Activated CD8-positive, alpha-beta T cell treated with anti-CD3 and anti-CD28 coated beads, Interleukin-2, amount 10 ng/mL, durations not matched to agents 7 days and 5 days (primary cell): ENCODE measurements around the gene SLCO4A1. TPM values are rescaled to one million over a fixed set of nuclear protein-coding genes. Genes with fewer than 3 reads are reported as not detected.
"Not testable (repeated sequence)": the region's sequence is repeated elsewhere in the genome, so short reads cannot be mapped to it uniquely, and the experiment has no call there.

Experiments
- ATAC-seq: fragments of 150-1000 bp; cut with Tn5 transposase; one replicate; pipeline ENCODE4 v1.10.0; 2021; ENCODE audit warnings: moderate library complexity
- CTCF ChIA-PET: fragments of 350-600 bp; sonication (Branson Sonifier 250); formaldehyde crosslinking; loops from one replicate; lab custom pipeline; 2021; ENCODE audit warnings: antibody characterized with exemption; lab: Charles Lee
- POLR2A ChIA-PET: fragments of 350-600 bp; sonication (Branson Sonifier 250); formaldehyde crosslinking; loops from one replicate; lab custom pipeline; 2021; ENCODE audit warnings: antibody characterized with exemption; lab: Charles Lee
- DNase-seq: peaks from one replicate; pipeline ENCODE4 v3.0.0-alpha.2; 2020
- H3K27ac Mint-ChIP-seq: one replicate; pipeline ENCODE4 v1.8.0; 2021; ENCODE audit warnings: mild to moderate bottlenecking, mixed read lengths
- H3K27me3 Mint-ChIP-seq: one replicate; pipeline ENCODE4 v1.8.0; 2021; ENCODE audit warnings: low read depth, mixed read lengths
- H3K36me3 Mint-ChIP-seq: one replicate; pipeline ENCODE4 v1.8.0; 2021; ENCODE audit warnings: low read depth, mixed read lengths
- H3K4me1 Mint-ChIP-seq: one replicate; pipeline ENCODE4 v1.8.0; 2021; ENCODE audit warnings: low read depth, mixed read lengths
- H3K4me3 Mint-ChIP-seq: one replicate; pipeline ENCODE4 v1.8.0; 2021; ENCODE audit warnings: mild to moderate bottlenecking, mixed read lengths
- H3K9me3 Mint-ChIP-seq: one replicate; pipeline ENCODE4 v1.8.0; 2022; ENCODE audit warnings: mixed read lengths; ENCODE audit not compliant: insufficient read depth
- total RNA-seq, 2 experiments: library from RNA; stranded (reverse); gene quantifications; one replicate each; pipeline ENCODE4 v1.2.3, GENCODE V29; 2021

Gene SLCO4A1
- total RNA-seq, 2 experiments from 2014 or later: 79.4 to 79.9 TPM

GRCh38 chr20:62624325-62624690 lies 18.0 kb upstream of the SLCO4A1 start:
- Mint-ChIP-seq H3K27ac (peak overlapping the region; percentile 95), H3K27me3 (no peaks in the 10 kb centered on the region), H3K4me1 (peaks cover 44% of the 10 kb centered on the region), H3K9me3 (no peaks in the 10 kb centered on the region), H3K4me3 (peak overlapping the region; percentile 73), H3K36me3 (no peaks in the 10 kb centered on the region)
- peak; percentile 59 for DNase-seq
- POLR2A ChIA-PET: interaction anchor here (0.8 to 1.9 kb wide), 9 partner anchors 10 to 217 kb away, joined by 3 to 18 read pairs (median 5); partner anchors contain the start of gene SLCO4A1
- CTCF ChIA-PET: interaction anchor here (1.3 to 2.3 kb wide), 6 partner anchors 13 to 169 kb away, joined by 3 to 15 read pairs (median 8); partner anchors contain the start of gene SLCO4A1
- ATAC-seq: peak; percentile 55

GRCh38 chr20:62624719-62625453 lies 17.4 kb upstream of the SLCO4A1 start:
- ChIA-PET POLR2A (interaction anchor here (0.9 to 1.9 kb wide), 4 partner anchors 14 to 170 kb away, joined by 4 to 18 read pairs (median 6); partner anchors contain the start of gene SLCO4A1), CTCF (interaction anchor here (1.3 to 2.3 kb wide), 4 partner anchors 26 to 169 kb away, joined by 3 to 15 read pairs (median 9); no protein-coding TSS in a partner anchor)
- no peaks in the 10 kb centered on the region for H3K9me3 Mint-ChIP-seq
- DNase-seq (no peak), ATAC-seq (no peak)
- peak overlapping the region; percentile 39 for H3K27ac Mint-ChIP-seq
- no peaks in the 10 kb centered on the region for H3K36me3 Mint-ChIP-seq
- no peaks in the 10 kb centered on the region for H3K27me3 Mint-ChIP-seq
- H3K4me3 Mint-ChIP-seq: no peak overlapping the region
- peaks cover 43% of the 10 kb centered on the region for H3K4me1 Mint-ChIP-seq

- no peak overlapping the region for H3K27ac Mint-ChIP-seq
- no peak overlapping the region for H3K4me3 Mint-ChIP-seq
- ATAC-seq (no peak), DNase-seq (no peak)
- POLR2A ChIA-PET: interaction anchor here (1.3 kb wide), 1 partner anchor 24 kb away, joined by 5 read pairs; no protein-coding TSS in a partner anchor
- no peaks in the 10 kb centered on the region for H3K9me3 Mint-ChIP-seq
- CTCF ChIA-PET: interaction anchor here (1.4 kb wide), 1 partner anchor 26 kb away, joined by 3 read pairs; no protein-coding TSS in a partner anchor
- peaks cover 41% of the 10 kb centered on the region for H3K4me1 Mint-ChIP-seq
- no peaks in the 10 kb centered on the region for H3K27me3 Mint-ChIP-seq
- no peaks in the 10 kb centered on the region for H3K36me3 Mint-ChIP-seq
Measured at GRCh38 chr20:62625516-62625915, 16.8 kb upstream of the SLCO4A1 start.

GRCh38 chr20:62625921-62626547 lies 16.3 kb upstream of the SLCO4A1 start:
- Mint-ChIP-seq H3K36me3 (no peaks in the 10 kb centered on the region), H3K4me1 (peaks cover 38% of the 10 kb centered on the region), H3K9me3 (no peaks in the 10 kb centered on the region), H3K27ac (no peak overlapping the region), H3K4me3 (no peak overlapping the region), H3K27me3 (no peaks in the 10 kb centered on the region)
- POLR2A ChIA-PET: interaction anchor here (1.3 kb wide), 1 partner anchor 24 kb away, joined by 5 read pairs; no protein-coding TSS in a partner anchor
- ATAC-seq (no peak), DNase-seq (no peak)
- CTCF ChIA-PET: interaction anchor here (1.4 kb wide), 1 partner anchor 25 kb away, joined by 3 read pairs; no protein-coding TSS in a partner anchor

- not testable (repeated sequence) for DNase-seq, H3K36me3 Mint-ChIP-seq, ATAC-seq, H3K4me3 Mint-ChIP-seq, H3K27ac Mint-ChIP-seq, H3K9me3 Mint-ChIP-seq, H3K27me3 Mint-ChIP-seq
- ChIA-PET POLR2A (interaction anchor here (2.0 kb wide), 1 partner anchor 15 kb away, joined by 7 read pairs; the partner anchor contains the start of gene SLCO4A1), CTCF (interaction anchor here (1.7 kb wide), 1 partner anchor 12 kb away, joined by 4 read pairs; no protein-coding TSS in a partner anchor)
- H3K4me1 Mint-ChIP-seq: peaks cover 29% of the 10 kb centered on the region
Measured at GRCh38 chr20:62627425-62627824, 14.9 kb upstream of the SLCO4A1 start.

- POLR2A ChIA-PET: interaction anchor here (1.1 to 2.0 kb wide), 2 partner anchors 14 to 15 kb away, joined by 3 to 7 read pairs; partner anchors contain the start of gene SLCO4A1
- DNase-seq (no peak), ATAC-seq (no peak)
- CTCF ChIA-PET: interaction anchor here (0.9 to 1.7 kb wide), 3 partner anchors 9 to 180 kb away, joined by 3 to 4 read pairs (median 4); no protein-coding TSS in a partner anchor
- Mint-ChIP-seq H3K9me3 (no peaks in the 10 kb centered on the region), H3K27me3 (peaks cover 7% of the 10 kb centered on the region), H3K27ac (no peak overlapping the region), H3K4me1 (peaks cover 26% of the 10 kb centered on the region), H3K36me3 (no peaks in the 10 kb centered on the region), H3K4me3 (no peak overlapping the region)
Measured at GRCh38 chr20:62627901-62628612, 14.2 kb upstream of the SLCO4A1 start.

DNA sequence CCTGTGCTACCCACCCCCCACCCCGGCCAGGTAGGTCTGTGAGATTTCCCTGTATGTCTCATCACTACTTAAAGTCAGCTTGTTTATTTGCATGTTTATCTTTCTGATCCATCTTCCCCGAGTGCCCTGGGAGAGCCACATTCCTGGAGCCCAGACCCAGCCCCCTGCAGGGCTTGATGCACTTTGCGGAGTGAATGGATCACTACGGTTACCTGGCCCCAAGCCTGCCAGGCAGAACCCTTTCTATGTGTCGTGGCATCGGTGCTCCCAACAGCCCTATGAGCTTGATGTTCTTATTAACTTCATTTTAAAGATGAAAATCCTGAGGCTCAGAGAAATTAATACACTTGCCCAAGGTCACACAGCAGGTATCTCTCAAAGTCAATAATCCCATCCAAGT lies 13.6 kb upstream of the SLCO4A1 start:
- peaks cover 12% of the 10 kb centered on the region for H3K27me3 Mint-ChIP-seq

DNA sequence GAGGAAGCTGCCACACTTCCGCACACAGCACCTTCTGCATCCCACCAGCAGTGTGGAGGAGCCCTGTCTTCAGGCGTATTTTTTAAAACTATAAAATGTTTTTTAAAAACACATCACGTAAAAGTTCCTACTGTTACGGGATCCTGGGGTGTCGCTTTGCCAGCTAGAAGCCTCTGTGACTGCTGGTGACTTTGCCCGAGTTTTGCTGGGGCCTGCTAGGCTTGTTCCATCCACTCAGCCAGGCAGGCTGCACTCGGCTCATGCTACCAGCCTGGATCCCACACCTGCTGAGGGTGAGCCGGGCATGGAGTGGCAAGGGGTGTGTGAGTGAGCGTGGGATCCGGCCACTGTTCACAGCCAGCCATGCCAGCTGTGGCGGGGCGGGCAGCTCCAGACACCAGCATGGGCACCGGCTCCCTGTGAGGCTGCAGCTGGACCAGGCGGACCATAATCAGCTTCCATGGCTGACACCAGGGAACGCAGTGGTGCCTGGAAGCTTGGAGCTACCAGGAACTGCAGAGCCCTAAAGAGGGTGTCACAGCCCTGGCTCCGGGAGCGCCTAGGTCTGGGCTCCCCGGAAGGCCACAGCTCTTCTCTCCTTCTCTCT lies 12.3 kb upstream of the SLCO4A1 start:
- Mint-ChIP-seq H3K27ac (no peak overlapping the region), H3K4me1 (peaks cover 8% of the 10 kb centered on the region), H3K27me3 (peaks cover 12% of the 10 kb centered on the region), H3K36me3 (no peaks in the 10 kb centered on the region), H3K4me3 (no peak overlapping the region), H3K9me3 (no peaks in the 10 kb centered on the region)
- POLR2A ChIA-PET: no interaction called here
- CTCF ChIA-PET: interaction anchor here (1.8 kb wide), 1 partner anchor 13 kb away, joined by 7 read pairs; no protein-coding TSS in a partner anchor
- ATAC-seq (no peak), DNase-seq (no peak)

More for the DNA sequence above, 13.6 kb upstream of the SLCO4A1 start:
- ChIA-PET POLR2A (interaction anchor here (1.1 to 2.0 kb wide), 2 partner anchors 13 to 14 kb away, joined by 3 to 7 read pairs; partner anchors contain the start of gene SLCO4A1), CTCF (interaction anchor here (0.7 to 1.7 kb wide), 4 partner anchors 9 to 179 kb away, joined by 3 to 4 read pairs (median 4); no protein-coding TSS in a partner anchor)
- no peak overlapping the region for H3K27ac Mint-ChIP-seq
- no peak for DNase-seq
- peaks cover 20% of the 10 kb centered on the region for H3K4me1 Mint-ChIP-seq
- H3K9me3 Mint-ChIP-seq: no peaks in the 10 kb centered on the region
- no peaks in the 10 kb centered on the region for H3K36me3 Mint-ChIP-seq
- no peak overlapping the region for H3K4me3 Mint-ChIP-seq
- ATAC-seq: no peak

DNA sequence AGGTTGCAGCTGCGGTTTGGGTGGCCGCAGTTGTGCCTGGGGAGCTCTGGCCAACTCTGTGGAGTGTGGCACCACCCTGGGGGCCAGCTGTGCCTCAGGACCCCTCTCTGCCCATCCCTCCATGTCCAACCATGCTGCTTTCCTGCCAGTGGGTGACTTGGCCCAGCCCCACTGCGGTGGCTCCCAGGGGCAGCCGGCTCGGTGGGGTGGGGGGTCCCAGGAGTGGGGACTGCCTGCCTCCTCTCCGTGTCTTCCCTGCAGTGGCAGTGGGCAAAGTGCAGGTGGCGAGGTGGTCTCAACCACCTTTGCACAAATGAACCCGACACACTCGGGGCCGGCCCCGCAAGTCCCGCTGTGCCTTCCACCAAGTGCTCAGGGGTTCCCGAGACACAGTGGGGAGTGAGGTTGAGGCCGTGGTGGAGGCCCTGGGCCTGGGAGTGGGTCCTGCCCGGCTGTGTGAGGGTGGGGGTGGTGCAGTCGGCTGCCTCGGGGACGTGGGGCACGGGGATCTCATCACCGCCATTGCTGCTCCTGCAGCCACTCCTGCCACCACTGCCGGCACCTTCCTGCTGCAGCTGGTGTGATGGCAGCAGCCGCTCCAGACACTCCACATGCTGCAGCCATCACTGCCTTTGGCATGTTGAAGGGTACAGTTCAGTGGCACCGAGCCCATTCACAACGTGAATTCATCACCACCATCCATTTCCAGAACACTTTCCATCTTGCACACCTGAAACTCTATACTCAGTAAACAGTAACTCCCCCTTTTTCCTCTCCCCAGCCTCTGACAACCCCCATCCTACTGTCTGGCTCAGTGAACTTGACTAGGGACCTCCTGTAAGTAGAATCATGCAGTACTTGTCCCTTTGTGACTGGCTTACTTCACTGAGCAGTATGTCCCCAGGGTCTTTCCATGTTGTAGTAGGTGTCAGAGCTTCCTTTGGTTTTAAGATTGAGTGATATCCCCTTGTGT lies 10.7 kb upstream of the SLCO4A1 start:
- Mint-ChIP-seq H3K27me3 (peaks cover 12% of the 10 kb centered on the region), H3K4me3 (no peak overlapping the region), H3K9me3 (no peaks in the 10 kb centered on the region), H3K27ac (no peak overlapping the region), H3K36me3 (no peaks in the 10 kb centered on the region), H3K4me1 (peaks cover 20% of the 10 kb centered on the region)
- CTCF ChIA-PET: interaction anchor here (1.0 kb wide), 1 partner anchor 8 kb away, joined by 3 read pairs; no protein-coding TSS in a partner anchor
- ATAC-seq: no peak
- no peak for DNase-seq
- POLR2A ChIA-PET: no interaction called here

GRCh38 chr20:62632575-62633090 lies 9.7 kb upstream of the SLCO4A1 start:
- ChIA-PET CTCF (interaction anchor here (1.0 kb wide), 1 partner anchor 9 kb away, joined by 3 read pairs; no protein-coding TSS in a partner anchor), POLR2A (no interaction called here)

More at GRCh38 chr20:62632575-62633090, 9.7 kb upstream of the SLCO4A1 start:
- Mint-ChIP-seq H3K4me1 (peaks cover 28% of the 10 kb centered on the region), H3K4me3 (no peak overlapping the region), H3K27me3 (peaks cover 14% of the 10 kb centered on the region), H3K9me3 (no peaks in the 10 kb centered on the region), H3K36me3 (no peaks in the 10 kb centered on the region), H3K27ac (no peak overlapping the region)
- DNase-seq: no peak
- ATAC-seq: no peak
